ENCODE data around the gene GALNT18.

Gene GALNT18

GRCh38 chr11:11563200-11563975 is 58.4 kb downstream of the GALNT18 start:
- no peak for DNase-seq

- DNase-seq, result no peak
Observed at GRCh38 chr11:11561991-11562390, 59.8 kb downstream of the GALNT18 start.

GRCh38 chr11:11558826-11559225 is 63.0 kb downstream of the GALNT18 start:
- no peak for DNase-seq

GRCh38 chr11:11558396-11558795 is 63.4 kb downstream of the GALNT18 start:
- peak in 1 of 14 donors; percentile 8 for DNase-seq

- DNase-seq, result peak in 2 of 14 donors; percentile 12 to 18
Observed at GRCh38 chr11:11555208-11555607, 66.6 kb downstream of the GALNT18 start.

GRCh38 chr11:11553573-11553972 is 68.2 kb downstream of the GALNT18 start:
- no peak for DNase-seq

GRCh38 chr11:11552529-11553087 is 69.2 kb downstream of the GALNT18 start:
- no peak for DNase-seq

- DNase-seq, result no peak
Observed at GRCh38 chr11:11550534-11550933, 71.3 kb downstream of the GALNT18 start.

- no peak for DNase-seq
Observed at GRCh38 chr11:11545285-11546275, 76.2 kb downstream of the GALNT18 start.

GRCh38 chr11:11543656-11544055 is 78.1 kb downstream of the GALNT18 start:
- no peak for DNase-seq

GRCh38 chr11:11540157-11540556 is 81.6 kb downstream of the GALNT18 start:
- peak in 1 of 14 donors; percentile 49 for DNase-seq

GRCh38 chr11:11538277-11538960 is 83.4 kb downstream of the GALNT18 start:
- DNase-seq, result peak in 6 of 14 donors; percentile 8 to 46 (median 20)

- DNase-seq, result no peak
Observed at GRCh38 chr11:11537871-11538270, 83.9 kb downstream of the GALNT18 start.

GRCh38 chr11:11537372-11537771 is 84.4 kb downstream of the GALNT18 start:
- no peak for DNase-seq

GRCh38 chr11:11536650-11537049 is 85.2 kb downstream of the GALNT18 start:
- DNase-seq, result no peak

- DNase-seq, result no peak
Observed at GRCh38 chr11:11535611-11536010, 86.2 kb downstream of the GALNT18 start.

- peak in 1 of 14 donors; percentile 15 for DNase-seq
Observed at GRCh38 chr11:11534981-11535380, 86.8 kb downstream of the GALNT18 start.

- no peak for DNase-seq
Observed at GRCh38 chr11:11533751-11534150, 88.1 kb downstream of the GALNT18 start.

GRCh38 chr11:11533057-11533456 is 88.7 kb downstream of the GALNT18 start:
- DNase-seq, result peak in 1 of 14 donors; percentile 53

- DNase-seq, result peak in 1 of 14 donors; percentile 35
Observed at GRCh38 chr11:11532574-11532973, 89.2 kb downstream of the GALNT18 start.

- DNase-seq, result peak in 1 of 14 donors; percentile 10
Observed at GRCh38 chr11:11531131-11531908, 90.5 kb downstream of the GALNT18 start.
